ENCODE measurements around the gene HAUS8. TPM values are rescaled to one million over a fixed set of nuclear protein-coding genes. Genes with fewer than 3 reads are reported as not detected.
"Not testable (repeated sequence)": the region's sequence is repeated elsewhere in the genome, so short reads cannot be mapped to it uniquely, and the experiment has no call there.

The HAUS8 gene
- total RNA-seq, 2 experiments from 2014 or later = 37.0 to 40.6 TPM

GRCh38 chr19:17109962-17110598 lies 34.8 kb upstream of the HAUS8 start:
- H3K9me3 Mint-ChIP-seq = no peaks in the 10 kb centered on the region
- no peak for DNase-seq
- ChIA-PET CTCF (no interaction called here), POLR2A (no interaction called here)
- H3K27ac Mint-ChIP-seq = no peak overlapping the region
- H3K4me1 Mint-ChIP-seq = peaks cover 19% of the 10 kb centered on the region
- H3K4me3 Mint-ChIP-seq = no peak overlapping the region
- no peaks in the 10 kb centered on the region for H3K27me3 Mint-ChIP-seq
- H3K36me3 Mint-ChIP-seq (ENCODE audit: low read depth) = peaks cover 57% of the 10 kb centered on the region

- Mint-ChIP-seq H3K4me3 (no peak overlapping the region), H3K36me3 (ENCODE audit: low read depth) (peaks cover 57% of the 10 kb centered on the region), H3K27ac (no peak overlapping the region), H3K9me3 (no peaks in the 10 kb centered on the region), H3K4me1 (peaks cover 19% of the 10 kb centered on the region), H3K27me3 (no peaks in the 10 kb centered on the region)
- no peak for DNase-seq
- ChIA-PET POLR2A (no interaction called here), CTCF (no interaction called here)
These were observed 34.0 kb upstream of the HAUS8 start for GRCh38 chr19:17109300-17109699.

- ChIA-PET CTCF (no interaction called here), POLR2A (no interaction called here)
- H3K27me3 Mint-ChIP-seq = no peaks in the 10 kb centered on the region
- DNase-seq = no peak
- peak overlapping the region; percentile 10 for H3K27ac Mint-ChIP-seq
- H3K4me1 Mint-ChIP-seq = peaks cover 20% of the 10 kb centered on the region
- H3K4me3 Mint-ChIP-seq = no peak overlapping the region
- peaks cover 57% of the 10 kb centered on the region for H3K36me3 Mint-ChIP-seq (ENCODE audit: low read depth)
- no peaks in the 10 kb centered on the region for H3K9me3 Mint-ChIP-seq
These were observed 33.2 kb upstream of the HAUS8 start for GRCh38 chr19:17108453-17108784.

GRCh38 chr19:17107546-17108452 lies 32.5 kb upstream of the HAUS8 start:
- no peak for DNase-seq
- Mint-ChIP-seq H3K9me3 (no peaks in the 10 kb centered on the region), H3K27me3 (no peaks in the 10 kb centered on the region), H3K4me3 (no peak overlapping the region), H3K27ac (no peak overlapping the region), H3K4me1 (peaks cover 21% of the 10 kb centered on the region), H3K36me3 (ENCODE audit: low read depth) (peaks cover 57% of the 10 kb centered on the region)
- POLR2A ChIA-PET = no interaction called here
- CTCF ChIA-PET = no interaction called here

- H3K27ac Mint-ChIP-seq, H3K27me3 Mint-ChIP-seq, POLR2A ChIA-PET, H3K9me3 Mint-ChIP-seq, DNase-seq, H3K4me3 Mint-ChIP-seq, CTCF ChIA-PET: not testable (repeated sequence)
- peaks cover 59% of the 10 kb centered on the region for H3K36me3 Mint-ChIP-seq (ENCODE audit: low read depth)
- peaks cover 19% of the 10 kb centered on the region for H3K4me1 Mint-ChIP-seq
These were observed 31.7 kb upstream of the HAUS8 start for GRCh38 chr19:17106964-17107363.

GRCh38 chr19:17105556-17105955 lies 30.3 kb upstream of the HAUS8 start:
- ChIA-PET POLR2A (interaction anchor here (1.0 kb wide), 1 partner anchor 20 kb away, joined by 3 read pairs; no protein-coding TSS in a partner anchor), CTCF (no interaction called here)
- H3K4me1 Mint-ChIP-seq = peaks cover 21% of the 10 kb centered on the region

GRCh38 chr19:17104679-17105078 lies 29.4 kb upstream of the HAUS8 start:
- Mint-ChIP-seq H3K4me3 (no peak overlapping the region), H3K9me3 (no peaks in the 10 kb centered on the region), H3K27me3 (no peaks in the 10 kb centered on the region), H3K4me1 (peaks cover 17% of the 10 kb centered on the region), H3K27ac (no peak overlapping the region), H3K36me3 (ENCODE audit: low read depth) (peaks cover 63% of the 10 kb centered on the region)
- ChIA-PET CTCF (no interaction called here), POLR2A (no interaction called here)
- no peak for DNase-seq

More at GRCh38 chr19:17105556-17105955, 30.3 kb upstream of the HAUS8 start:
- no peak overlapping the region for H3K4me3 Mint-ChIP-seq
- peaks cover 63% of the 10 kb centered on the region for H3K36me3 Mint-ChIP-seq (ENCODE audit: low read depth)
- H3K27me3 Mint-ChIP-seq = no peaks in the 10 kb centered on the region
- no peak for DNase-seq
- no peak overlapping the region for H3K27ac Mint-ChIP-seq
- no peaks in the 10 kb centered on the region for H3K9me3 Mint-ChIP-seq

GRCh38 chr19:17103177-17103576 lies 27.9 kb upstream of the HAUS8 start:
- Mint-ChIP-seq H3K27ac (no peak overlapping the region), H3K4me3 (no peak overlapping the region), H3K9me3 (no peaks in the 10 kb centered on the region), H3K4me1 (peaks cover 20% of the 10 kb centered on the region), H3K36me3 (ENCODE audit: low read depth) (peaks cover 69% of the 10 kb centered on the region), H3K27me3 (no peaks in the 10 kb centered on the region)
- ChIA-PET CTCF (no interaction called here), POLR2A (interaction anchor here (1.6 kb wide), 1 partner anchor 22 kb away, joined by 6 read pairs; no protein-coding TSS in a partner anchor)
- DNase-seq = no peak

- CTCF ChIA-PET = no interaction called here
- POLR2A ChIA-PET = interaction anchor here (1.6 kb wide), 1 partner anchor 23 kb away, joined by 6 read pairs; no protein-coding TSS in a partner anchor
- Mint-ChIP-seq H3K27me3 (no peaks in the 10 kb centered on the region), H3K9me3 (no peaks in the 10 kb centered on the region), H3K36me3 (ENCODE audit: low read depth) (peaks cover 60% of the 10 kb centered on the region), H3K4me1 (peaks cover 23% of the 10 kb centered on the region), H3K4me3 (no peak overlapping the region), H3K27ac (no peak overlapping the region)
- no peak for DNase-seq
These were observed 26.7 kb upstream of the HAUS8 start for GRCh38 chr19:17101686-17102628.

GRCh38 chr19:17098326-17098725 lies 23.1 kb upstream of the HAUS8 start:
- no peaks in the 10 kb centered on the region for H3K27me3 Mint-ChIP-seq
- H3K4me3 Mint-ChIP-seq = no peak overlapping the region
- peaks cover 20% of the 10 kb centered on the region for H3K4me1 Mint-ChIP-seq
- ChIA-PET CTCF (interaction anchor here (0.7 kb wide), 1 partner anchor 280 kb away, joined by 4 read pairs; no protein-coding TSS in a partner anchor), POLR2A (no interaction called here)
- no peak overlapping the region for H3K27ac Mint-ChIP-seq
- H3K36me3 Mint-ChIP-seq (ENCODE audit: low read depth) = peaks cover 46% of the 10 kb centered on the region
- H3K9me3 Mint-ChIP-seq = no peaks in the 10 kb centered on the region
- DNase-seq = no peak

GRCh38 chr19:17097593-17098126 lies 22.4 kb upstream of the HAUS8 start:
- no peak for DNase-seq
- H3K4me3 Mint-ChIP-seq = no peak overlapping the region
- H3K27me3 Mint-ChIP-seq = no peaks in the 10 kb centered on the region
- H3K9me3 Mint-ChIP-seq = no peaks in the 10 kb centered on the region
- peaks cover 40% of the 10 kb centered on the region for H3K36me3 Mint-ChIP-seq (ENCODE audit: low read depth)
- ChIA-PET POLR2A (no interaction called here), CTCF (interaction anchor here (0.7 kb wide), 1 partner anchor 279 kb away, joined by 4 read pairs; no protein-coding TSS in a partner anchor)
- no peak overlapping the region for H3K27ac Mint-ChIP-seq
- H3K4me1 Mint-ChIP-seq = peaks cover 17% of the 10 kb centered on the region

GRCh38 chr19:17095141-17095919 lies 20.1 kb upstream of the HAUS8 start:
- ChIA-PET CTCF (no interaction called here), POLR2A (interaction anchor here (1.5 to 2.0 kb wide), 2 partner anchors 21 to 88 kb away, joined by 5 to 6 read pairs; no protein-coding TSS in a partner anchor)
- Mint-ChIP-seq H3K27me3 (no peaks in the 10 kb centered on the region), H3K9me3 (no peaks in the 10 kb centered on the region), H3K36me3 (ENCODE audit: low read depth) (peaks cover 25% of the 10 kb centered on the region), H3K4me3 (no peak overlapping the region), H3K4me1 (peaks cover 20% of the 10 kb centered on the region), H3K27ac (no peak overlapping the region)
- no peak for DNase-seq

Measured in activated CD4-positive, alpha-beta memory T cell treated with anti-CD3 and anti-CD28 coated beads, Interleukin-2, amount 10 ng/mL, durations not matched to agents 7 days and 5 days (primary cell).